HUES48 (cell line): ENCODE measurements around the gene CENATAC.
"Not testable (repeated sequence)": the region's sequence is repeated elsewhere in the genome, so short reads cannot be mapped to it uniquely, and the experiment has no call there.

ENCODE experiments used
- H3K27ac ChIP-seq: one replicate; pipeline ENCODE4 v1.7.0; 2013; ENCODE audit warnings: low read depth, low read length, inconsistent platforms
- H3K27me3 ChIP-seq: 2 replicates; pipeline ENCODE4 v1.6.1; 2013; ENCODE audit warnings: mild to moderate bottlenecking, low read length; ENCODE audit not compliant: control insufficient read depth, insufficient read depth
- H3K36me3 ChIP-seq: 2 replicates; pipeline ENCODE4 v1.6.1; 2013; ENCODE audit warnings: low read length; ENCODE audit not compliant: control insufficient read depth, insufficient read depth
- H3K4me1 ChIP-seq: 2 replicates; pipeline ENCODE4 v1.6.1; 2013; ENCODE audit warnings: mild to moderate bottlenecking, low read length; ENCODE audit not compliant: control insufficient read depth, insufficient read depth
- H3K4me3 ChIP-seq: 2 replicates; pipeline ENCODE4 v1.5.1; 2013; ENCODE audit warnings: mild to moderate bottlenecking, low read depth, low read length
- H3K9ac ChIP-seq: 2 replicates; pipeline ENCODE4 v1.6.1; 2013; ENCODE audit warnings: mild to moderate bottlenecking, low read depth, low read length, moderate library complexity
- H3K9me3 ChIP-seq: 2 replicates; pipeline ENCODE4 v1.6.1; 2013; ENCODE audit warnings: low read length; ENCODE audit not compliant: control insufficient read depth, insufficient read depth

Gene CENATAC

GRCh38 chr11:119027561-119028345 lies 29.8 kb downstream of the CENATAC start:
- Histone ChIP-seq H3K4me3 (no peak overlapping the region), H3K27me3 (no peaks in the 10 kb centered on the region), H3K9ac (no peak overlapping the region), H3K4me1 (peaks cover 12% of the 10 kb centered on the region), H3K9me3 (no peaks in the 10 kb centered on the region), H3K36me3 (peaks cover 64% of the 10 kb centered on the region), H3K27ac (no peak overlapping the region)

- no peak overlapping the region for H3K9ac ChIP-seq
- H3K9me3 ChIP-seq = no peaks in the 10 kb centered on the region
- no peak overlapping the region for H3K27ac ChIP-seq
- H3K4me3 ChIP-seq = peak overlapping the region; percentile 91; the same call in 1 of the 2 replicates
- peaks cover 57% of the 10 kb centered on the region for H3K36me3 ChIP-seq
- peaks cover 12% of the 10 kb centered on the region for H3K4me1 ChIP-seq
- H3K27me3 ChIP-seq = no peaks in the 10 kb centered on the region
Observed at GRCh38 chr11:119028346-119029068, 30.6 kb downstream of the CENATAC start.

- H3K4me1 ChIP-seq = peaks cover 12% of the 10 kb centered on the region
- no peak overlapping the region for H3K9ac ChIP-seq
- no peaks in the 10 kb centered on the region for H3K27me3 ChIP-seq
- H3K4me3 ChIP-seq = peak overlapping the region; percentile 91
- peaks cover 52% of the 10 kb centered on the region for H3K36me3 ChIP-seq
- no peak overlapping the region for H3K27ac ChIP-seq
- H3K9me3 ChIP-seq = no peaks in the 10 kb centered on the region
Observed at GRCh38 chr11:119029069-119029339, 31.1 kb downstream of the CENATAC start.

- Histone ChIP-seq H3K9ac (0 out of 2 replicates have a peak overlapping the region, but pooled peaks have one; percentile 87), H3K4me3 (peak overlapping the region; percentile 91), H3K27ac (peak overlapping the region; percentile 85), H3K9me3 (no peaks in the 10 kb centered on the region), H3K36me3 (peaks cover 48% of the 10 kb centered on the region), H3K27me3 (no peaks in the 10 kb centered on the region), H3K4me1 (peaks cover 12% of the 10 kb centered on the region)
Observed at GRCh38 chr11:119029340-119030028, 31.5 kb downstream of the CENATAC start.

- Histone ChIP-seq H3K27ac (peak overlapping the region; percentile 85), H3K9ac (peak overlapping the region; percentile 87; the same call in 1 of the 2 replicates)
Observed at GRCh38 chr11:119030029-119030328, 32.0 kb downstream of the CENATAC start.

GRCh38 chr11:119030329-119031047 lies 32.5 kb downstream of the CENATAC start, which contains the start of gene SLC37A4:
SLC37A4 (minus strand) TSS chr11:119030877.
- peak within 1 kb of the TSS; percentile 87 for H3K9ac ChIP-seq
- no peaks in the 10 kb centered on the region for H3K27me3 ChIP-seq
- H3K9me3 ChIP-seq = no peaks in the 10 kb centered on the region
- peaks cover 12% of the 10 kb centered on the region for H3K4me1 ChIP-seq
- H3K36me3 ChIP-seq = peaks cover 38% of the 10 kb centered on the region
- H3K4me3 ChIP-seq = peak within 1 kb of the TSS; percentile 91
- H3K27ac ChIP-seq = peak within 1 kb of the TSS; percentile 85

More at GRCh38 chr11:119030029-119030328, 32.0 kb downstream of the CENATAC start:
- no peaks in the 10 kb centered on the region for H3K27me3 ChIP-seq
- H3K4me1 ChIP-seq = peaks cover 12% of the 10 kb centered on the region
- peak overlapping the region; percentile 91 for H3K4me3 ChIP-seq
- peaks cover 43% of the 10 kb centered on the region for H3K36me3 ChIP-seq
- no peaks in the 10 kb centered on the region for H3K9me3 ChIP-seq

GRCh38 chr11:119031912-119032280 lies 34.0 kb downstream of the CENATAC start:
- Histone ChIP-seq H3K9me3 (no peaks in the 10 kb centered on the region), H3K27ac (no peak overlapping the region), H3K36me3 (peaks cover 23% of the 10 kb centered on the region), H3K4me1 (peaks cover 12% of the 10 kb centered on the region), H3K27me3 (no peaks in the 10 kb centered on the region), H3K4me3 (no peak overlapping the region), H3K9ac (no peak overlapping the region)

GRCh38 chr11:119033421-119033820 lies 35.5 kb downstream of the CENATAC start:
- not testable (repeated sequence) for H3K27ac ChIP-seq, H3K27me3 ChIP-seq, H3K9me3 ChIP-seq, H3K4me3 ChIP-seq, H3K9ac ChIP-seq, H3K36me3 ChIP-seq
- peaks cover 12% of the 10 kb centered on the region for H3K4me1 ChIP-seq

GRCh38 chr11:119034813-119035212 lies 36.9 kb downstream of the CENATAC start:
- H3K27ac ChIP-seq = no peak overlapping the region
- no peaks in the 10 kb centered on the region for H3K27me3 ChIP-seq
- H3K36me3 ChIP-seq = no peaks in the 10 kb centered on the region
- peaks cover under 1% of the 10 kb centered on the region; the same call in 1 of the 2 replicates for H3K4me1 ChIP-seq
- no peak overlapping the region for H3K9ac ChIP-seq
- H3K9me3 ChIP-seq = no peaks in the 10 kb centered on the region
- H3K4me3 ChIP-seq = no peak overlapping the region

GRCh38 chr11:119038884-119039283 lies 40.9 kb downstream of the CENATAC start:
- Histone ChIP-seq H3K9me3 (no peaks in the 10 kb centered on the region), H3K27me3 (no peaks in the 10 kb centered on the region), H3K4me3 (no peak overlapping the region), H3K36me3 (no peaks in the 10 kb centered on the region), H3K9ac (no peak overlapping the region), H3K27ac (no peak overlapping the region), H3K4me1 (no peaks in the 10 kb centered on the region)
